Measurements from ENCODE around the gene SUPT3H.

DNA sequence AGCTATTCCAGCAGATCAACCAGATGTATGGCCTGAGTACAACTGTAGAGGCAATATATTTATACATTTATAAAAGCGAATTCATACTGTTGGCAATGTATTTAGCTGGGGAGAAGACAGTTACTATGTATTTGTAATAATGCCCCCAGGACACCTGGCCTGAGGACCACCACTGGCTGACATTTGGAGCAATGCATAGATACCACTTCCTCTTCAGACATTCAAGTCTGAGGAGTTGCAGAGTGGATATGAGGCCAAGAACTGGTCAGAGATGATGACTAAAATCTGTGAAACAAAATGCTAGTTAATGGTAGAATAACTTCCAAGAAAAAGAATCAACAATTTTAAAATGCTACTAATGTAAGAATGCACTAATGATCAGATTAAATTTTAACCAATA is 527.9 kb downstream of the SUPT3H start:
- TF ChIP-seq, protein P1, sequence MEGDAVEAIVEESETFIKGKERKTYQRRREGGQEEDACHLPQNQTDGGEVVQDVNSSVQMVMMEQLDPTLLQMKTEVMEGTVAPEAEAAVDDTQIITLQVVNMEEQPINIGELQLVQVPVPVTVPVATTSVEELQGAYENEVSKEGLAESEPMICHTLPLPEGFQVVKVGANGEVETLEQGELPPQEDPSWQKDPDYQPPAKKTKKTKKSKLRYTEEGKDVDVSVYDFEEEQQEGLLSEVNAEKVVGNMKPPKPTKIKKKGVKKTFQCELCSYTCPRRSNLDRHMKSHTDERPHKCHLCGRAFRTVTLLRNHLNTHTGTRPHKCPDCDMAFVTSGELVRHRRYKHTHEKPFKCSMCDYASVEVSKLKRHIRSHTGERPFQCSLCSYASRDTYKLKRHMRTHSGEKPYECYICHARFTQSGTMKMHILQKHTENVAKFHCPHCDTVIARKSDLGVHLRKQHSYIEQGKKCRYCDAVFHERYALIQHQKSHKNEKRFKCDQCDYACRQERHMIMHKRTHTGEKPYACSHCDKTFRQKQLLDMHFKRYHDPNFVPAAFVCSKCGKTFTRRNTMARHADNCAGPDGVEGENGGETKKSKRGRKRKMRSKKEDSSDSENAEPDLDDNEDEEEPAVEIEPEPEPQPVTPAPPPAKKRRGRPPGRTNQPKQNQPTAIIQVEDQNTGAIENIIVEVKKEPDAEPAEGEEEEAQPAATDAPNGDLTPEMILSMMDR (IDR thresholded peaks at IDR 0.05), result no peak
- TF ChIP-seq EP300 (IDR thresholded peaks at IDR 0.05) (no peak), POLR2A (IDR thresholded peaks at IDR 0.05) (no peak)
